Stimulated activated CD4-positive, alpha-beta T cell treated with anti-CD3 and anti-CD28 coated beads, Interleukin-4, amount 100 ng/mL, for 4 hours (primary cell): Measurements from ENCODE around the gene C18orf32.
"Not testable (repeated sequence)": the region's sequence is repeated elsewhere in the genome, so short reads cannot be mapped to it uniquely, and the experiment has no call there.

Experiments used
- DNase-seq, 2 experiments: peaks; one replicate each; pipeline ENCODE4 v3.0.0-alpha.2; 2020

C18orf32 gene

DNA sequence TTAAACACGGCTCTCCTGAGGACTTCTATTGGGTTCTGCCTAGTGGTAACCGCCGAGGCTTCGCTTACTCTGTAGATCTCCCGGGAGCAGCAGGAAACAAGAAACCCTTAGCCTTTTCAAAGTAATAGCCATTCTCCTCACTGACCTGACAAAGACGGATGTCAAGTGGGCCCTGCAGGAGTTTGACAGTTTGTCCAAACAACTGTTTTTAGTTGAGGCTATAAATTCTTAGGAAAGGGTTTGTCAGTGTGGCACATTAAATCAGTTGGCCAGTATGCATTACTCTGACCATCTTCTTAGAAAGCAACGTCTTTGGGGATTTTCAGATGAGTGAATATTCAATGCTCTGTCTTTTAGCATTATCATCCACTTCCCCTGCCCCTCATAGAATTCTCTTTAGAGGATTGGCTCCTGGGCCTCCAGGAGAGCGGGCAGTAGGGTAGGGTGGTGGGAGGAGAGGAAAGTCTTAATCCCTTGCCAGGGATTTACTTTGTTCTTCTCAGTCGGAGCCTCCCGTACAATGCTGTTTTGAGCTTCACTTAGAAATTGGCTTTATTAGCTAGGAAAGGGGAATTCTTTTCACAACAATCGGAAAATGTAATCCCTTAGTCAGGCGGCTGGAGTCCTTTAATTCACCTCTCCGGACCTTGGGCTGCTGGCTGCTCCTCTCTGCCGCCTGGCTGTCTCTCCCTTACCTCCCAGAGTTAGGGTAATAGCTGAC is 13.3 kb upstream of the C18orf32 start:
- no peak for DNase-seq

- no peak for DNase-seq
Observed at GRCh38 chr18:49499046-49499637, 12.1 kb upstream of the C18orf32 start.

DNA sequence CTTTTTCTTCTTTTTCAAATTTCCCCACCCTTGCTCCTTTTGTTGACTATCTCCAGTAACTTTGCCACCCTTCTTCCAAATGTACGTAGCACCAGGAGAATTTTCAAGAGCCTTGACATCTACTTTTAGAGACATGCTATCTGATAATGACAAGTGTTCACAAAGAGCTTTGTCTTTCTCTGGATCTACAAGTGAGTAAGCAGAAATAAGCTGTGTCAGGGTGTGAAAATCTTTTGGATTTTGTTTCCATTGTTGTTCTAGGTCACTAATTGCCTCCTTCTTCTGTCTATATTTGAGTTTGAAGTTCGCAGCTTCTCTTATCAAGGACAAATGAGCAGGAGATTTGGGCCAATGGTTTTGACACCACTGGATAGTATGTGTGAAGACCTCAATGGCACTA is 8.4 kb upstream of the C18orf32 start:
- DNase-seq: no peak

DNA sequence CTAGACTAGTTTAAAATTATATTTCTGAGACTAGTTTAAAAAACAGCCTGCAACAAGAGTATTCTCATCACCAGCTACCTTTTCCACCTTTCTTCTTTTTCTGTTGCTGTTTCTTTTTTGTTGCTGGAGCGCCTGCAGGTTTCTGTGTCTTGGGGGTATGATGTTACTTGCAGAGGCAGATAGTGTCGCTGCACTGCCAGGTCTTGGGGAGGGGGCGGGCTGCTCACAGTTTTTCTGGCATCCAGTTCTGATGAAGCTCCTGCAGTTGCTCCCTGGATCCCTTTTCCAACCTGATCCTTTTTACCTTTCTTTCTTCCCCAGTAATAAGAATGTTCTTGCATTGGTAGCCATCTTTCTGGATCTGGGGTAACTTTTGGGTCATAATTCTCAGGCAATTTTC is 8.0 kb upstream of the C18orf32 start:
- DNase-seq: no peak

DNA sequence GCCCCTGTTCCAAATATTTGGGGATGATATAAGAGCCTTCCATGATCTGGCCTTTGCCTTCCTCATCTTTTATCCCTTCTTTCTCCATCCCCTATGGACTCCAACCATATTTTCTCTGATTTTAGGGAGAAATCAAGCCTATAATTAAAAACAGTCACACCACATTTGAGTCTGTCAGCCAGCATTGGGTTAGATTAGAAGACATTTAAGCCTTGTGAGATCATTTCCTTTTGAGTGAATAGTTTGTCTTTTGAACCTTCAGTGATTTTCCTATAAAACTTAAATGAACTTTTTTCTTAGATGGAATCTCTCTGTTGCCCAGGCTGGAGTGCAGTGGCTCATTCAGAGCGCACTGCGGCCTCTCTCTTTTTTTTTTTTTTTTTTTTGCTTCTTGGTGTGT is 7.6 kb upstream of the C18orf32 start:
- no peak for DNase-seq

- DNase-seq: no peak
Observed at GRCh38 chr18:49492694-49493033, 5.6 kb upstream of the C18orf32 start.

DNA sequence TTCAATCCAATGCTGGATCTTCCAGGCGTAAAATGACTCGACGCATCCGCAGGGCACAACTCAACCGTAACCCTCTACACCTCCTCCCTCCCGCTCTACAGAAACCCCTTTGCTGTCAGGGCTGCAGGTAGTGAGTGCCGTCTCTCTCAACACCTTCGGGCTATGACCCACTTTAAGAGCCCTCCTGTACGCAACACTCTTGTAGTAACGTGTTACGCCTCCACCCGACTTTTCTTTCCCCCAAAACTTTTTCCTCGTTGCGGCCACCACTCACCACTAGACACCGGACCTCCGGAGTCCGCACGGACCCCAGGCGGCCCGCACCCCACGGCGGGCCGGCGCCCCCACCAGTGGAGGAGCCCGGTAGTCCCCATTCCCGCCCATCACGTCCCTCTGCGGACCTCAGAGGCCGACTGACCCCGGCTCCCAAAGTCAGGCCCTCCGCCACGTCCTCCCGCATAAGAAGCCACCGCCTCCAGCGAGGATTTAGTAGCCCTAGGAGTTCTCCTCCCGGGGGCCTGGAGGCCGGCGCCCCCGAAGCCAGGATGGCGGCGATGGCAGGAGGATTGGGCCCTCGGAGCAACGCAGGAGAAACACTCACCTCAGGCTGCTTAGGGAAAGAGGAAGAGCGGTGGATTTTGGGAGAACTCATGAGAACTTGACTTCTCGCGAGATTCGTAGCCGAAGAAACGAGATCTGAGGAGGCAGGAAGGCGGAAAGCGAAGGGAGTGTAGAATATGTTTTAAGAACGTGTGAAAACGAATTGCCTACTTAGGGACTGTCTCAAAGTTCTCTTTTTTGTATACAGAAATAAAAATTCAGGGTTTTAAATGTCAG is 5.0 kb upstream of the C18orf32 start, which contains the start of gene RPL17:
TSS of gene RPL17 (minus strand) at position 609 of the 837 bp plus-strand sequence.
- DNase-seq: peak; percentile 65 to 89

DNA sequence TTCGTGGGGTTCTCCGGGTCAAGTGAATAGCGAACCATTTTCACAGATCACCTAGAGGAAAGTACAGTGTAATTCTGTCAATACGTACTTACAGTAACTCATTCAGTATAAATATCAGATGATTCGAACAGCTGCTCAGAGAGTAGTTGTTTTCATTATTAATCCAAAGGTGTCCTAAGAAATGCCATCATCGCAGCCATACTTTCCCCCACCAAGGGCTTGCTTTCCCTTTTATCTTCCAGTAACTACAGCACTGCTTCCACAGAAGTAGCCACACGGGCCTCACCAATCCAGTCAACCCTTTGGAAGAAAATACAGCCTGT is 4.5 kb upstream of the C18orf32 start:
- DNase-seq: no peak

GRCh38 chr18:49490246-49490762 is 3.3 kb upstream of the C18orf32 start:
- DNase-seq: no peak

GRCh38 chr18:49487711-49488310 is 777 bp upstream of the C18orf32 start:
- no peak for DNase-seq

GRCh38 chr18:49486606-49486952 is 455 bp downstream of the C18orf32 start:
- no peak for DNase-seq

DNA sequence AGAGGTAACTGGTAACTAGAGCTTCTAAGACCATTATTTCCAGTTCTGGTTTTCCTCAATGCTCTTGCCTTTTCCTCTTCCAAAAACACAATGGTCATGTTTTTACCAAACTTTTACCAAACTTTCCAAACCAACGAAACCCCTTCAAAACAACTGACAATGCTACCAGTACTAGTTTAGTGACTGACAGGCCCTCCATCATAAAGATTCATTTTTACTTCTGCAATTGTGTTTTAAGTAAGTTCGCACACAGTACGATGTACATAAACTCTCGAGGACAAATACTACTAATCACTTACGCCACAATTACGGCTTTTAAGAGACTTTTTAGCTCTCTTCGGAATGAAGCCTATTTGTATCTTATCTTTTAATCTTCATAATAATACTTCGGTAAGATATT is 900 bp downstream of the C18orf32 start:
- no peak for DNase-seq

DNA sequence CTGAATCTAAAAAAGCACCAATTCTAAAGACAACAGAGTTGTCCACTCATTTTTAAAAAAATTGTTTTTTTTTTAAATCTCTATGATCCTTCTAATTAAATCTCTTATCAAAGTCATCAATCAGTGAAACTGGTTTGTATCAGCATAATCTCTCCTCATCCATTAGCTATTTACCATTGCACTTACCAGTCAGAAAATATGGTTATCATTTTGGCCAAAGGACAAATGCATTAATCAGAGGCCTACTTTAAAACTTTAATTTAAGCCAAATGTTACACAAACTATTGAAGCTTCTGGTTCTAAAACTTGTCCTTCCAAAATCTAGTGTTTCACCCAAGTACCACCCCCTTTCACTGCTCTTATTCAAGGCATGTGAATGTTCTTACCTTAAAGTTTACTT is 3.8 kb downstream of the C18orf32 start:
- no peak for DNase-seq

DNA sequence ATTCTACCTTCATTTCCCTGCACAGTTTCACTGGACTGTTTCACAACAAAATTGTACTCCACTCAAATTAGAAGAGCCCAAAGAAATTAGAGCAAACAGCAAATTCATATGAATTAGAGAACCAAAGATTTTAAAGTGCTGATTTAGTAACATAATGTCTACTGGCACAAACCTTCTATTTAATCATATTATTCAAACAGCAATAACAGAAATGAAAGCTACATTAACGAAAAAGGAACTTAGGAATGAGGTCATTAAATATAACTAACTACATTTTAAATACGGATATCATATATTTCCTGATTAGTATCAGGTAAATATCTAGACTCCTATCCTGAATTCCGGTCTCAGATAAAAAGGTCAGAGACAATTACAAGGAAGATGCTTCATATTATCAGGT is 5.1 kb downstream of the C18orf32 start:
- DNase-seq: no peak

- DNase-seq: no peak
Observed at GRCh38 chr18:49481317-49481716, 5.7 kb downstream of the C18orf32 start.

DNA sequence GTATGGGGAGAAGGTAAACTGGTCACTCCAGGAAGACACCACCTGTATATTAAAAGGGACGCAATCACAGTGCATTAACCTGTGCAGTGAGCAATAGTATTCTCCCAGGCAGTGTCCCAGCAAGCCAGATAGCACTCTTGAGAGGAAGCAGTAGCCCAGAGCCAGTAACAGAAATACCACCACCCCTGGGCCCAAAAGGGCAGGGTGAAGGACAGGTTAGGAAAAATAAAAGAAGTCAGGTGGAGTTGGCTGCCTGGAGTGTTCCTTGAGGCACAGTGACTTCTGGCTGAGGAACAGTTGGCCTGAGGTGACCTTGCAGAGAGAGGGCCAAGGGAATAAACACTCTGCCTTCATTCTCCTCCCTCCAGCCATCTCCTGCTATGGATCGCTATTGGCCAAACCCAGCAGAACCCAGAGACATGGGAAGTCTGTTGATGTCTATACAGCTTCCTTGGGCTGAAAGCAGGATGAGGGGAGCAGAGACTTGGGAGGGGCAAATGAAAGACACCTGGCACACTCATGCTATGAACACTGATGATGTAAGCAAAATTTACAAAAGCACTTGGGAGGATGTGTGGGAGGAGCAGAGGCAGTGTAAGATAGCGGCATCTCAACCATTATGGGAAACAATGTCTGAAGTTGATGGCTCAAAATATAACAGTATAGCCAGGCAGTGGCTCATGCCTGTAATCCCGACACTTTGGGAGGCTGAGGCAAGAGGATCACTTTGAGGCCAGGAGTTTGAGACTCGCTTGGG is 7.5 kb downstream of the C18orf32 start:
- no peak for DNase-seq

- no peak for DNase-seq
Observed at GRCh38 chr18:49476664-49477411, 10.2 kb downstream of the C18orf32 start.

DNA sequence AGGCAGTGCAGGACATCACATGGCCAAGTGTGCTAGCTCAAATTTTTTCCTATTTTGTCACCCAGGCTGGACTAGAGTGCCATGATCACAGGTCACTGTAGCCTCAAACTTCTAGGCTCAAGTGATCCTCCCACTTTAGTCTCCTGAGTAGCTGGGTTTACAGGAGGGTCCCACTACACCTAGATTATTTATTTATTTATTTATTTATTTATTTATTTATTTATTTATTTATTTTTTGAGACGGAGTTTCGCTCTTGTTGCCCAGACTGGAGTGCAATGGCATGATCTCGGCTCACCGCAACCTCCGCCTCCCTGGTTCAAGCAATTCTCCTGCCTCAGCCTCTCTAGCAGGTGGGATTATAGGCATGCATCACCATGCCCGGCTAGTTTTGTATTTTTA is 12.1 kb downstream of the C18orf32 start:
- DNase-seq: not testable (repeated sequence)

DNA sequence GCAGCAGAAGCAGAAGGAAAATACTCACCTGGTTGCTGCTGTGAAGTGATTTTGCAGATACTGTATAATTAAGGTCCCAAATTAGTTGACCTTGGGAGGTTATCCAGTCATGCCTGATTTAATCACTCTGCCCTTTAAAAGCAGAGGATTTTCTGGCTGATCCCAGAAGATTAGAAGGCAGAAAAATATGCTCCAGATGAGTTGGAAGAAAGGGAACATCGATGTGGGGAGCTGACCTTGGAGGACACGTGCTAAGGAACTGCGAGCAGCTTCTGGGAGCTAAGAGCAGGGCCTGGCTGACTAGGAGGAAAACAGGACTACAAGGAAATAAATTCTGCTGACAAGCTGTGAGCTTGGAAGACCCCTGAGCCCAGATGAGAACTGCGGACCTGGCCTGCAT is 13.3 kb downstream of the C18orf32 start:
- no peak for DNase-seq

DNA sequence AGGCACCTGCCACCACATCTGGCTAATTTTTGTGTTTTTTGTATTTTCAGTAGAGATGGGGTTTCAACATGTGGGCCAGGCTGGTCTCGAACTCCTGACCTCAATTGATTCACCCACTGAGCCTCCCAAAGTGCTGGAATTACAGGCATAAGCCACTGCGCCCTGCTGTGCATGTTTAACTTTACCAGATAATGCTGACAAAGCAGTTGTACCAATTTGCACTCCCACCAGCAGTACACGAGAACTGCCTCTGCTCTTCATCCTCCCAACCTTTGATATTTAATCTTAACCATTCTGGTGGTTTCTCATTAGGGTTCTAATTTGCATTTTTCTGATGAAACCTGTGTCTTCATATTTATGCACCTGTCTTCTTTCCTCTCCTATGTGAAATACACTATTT is 14.6 kb downstream of the C18orf32 start:
- DNase-seq: no peak

- DNase-seq: no peak
Observed at GRCh38 chr18:49471532-49471931, 15.5 kb downstream of the C18orf32 start.

GRCh38 chr18:49467599-49467998 is 19.4 kb downstream of the C18orf32 start:
- no peak for DNase-seq
